Measurements from ENCODE around the gene CFAP57.

CFAP57 gene

DNA sequence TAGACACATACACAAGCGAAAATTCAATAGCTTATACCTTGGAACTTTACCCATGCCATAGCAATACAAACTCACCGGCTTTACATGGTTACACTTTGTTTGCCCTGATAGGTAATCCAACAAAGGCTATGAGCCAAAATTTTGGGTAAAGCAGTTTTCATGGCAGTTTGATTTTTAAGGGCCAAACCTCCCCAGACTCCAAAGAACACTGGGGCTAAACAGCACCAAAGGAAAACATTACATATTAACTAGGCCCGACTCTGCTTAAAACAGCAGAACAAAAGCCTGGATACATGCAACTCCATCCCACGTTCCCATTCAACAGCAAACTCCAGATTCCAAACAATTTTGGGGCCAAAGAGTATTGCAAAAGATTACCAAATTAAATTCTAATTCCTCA lies 93.3 kb downstream of the CFAP57 start:
- H3K36me3 Mint-ChIP-seq (ENCODE audit: low read depth), result peaks cover 9% of the 10 kb centered on the region
- H3K9me3 Mint-ChIP-seq, result peaks cover 35% of the 10 kb centered on the region
- H3K27ac Mint-ChIP-seq, result peak overlapping the region in 2 of 3 experiments; percentile 68 to 76
- TF ChIP-seq, protein P1, sequence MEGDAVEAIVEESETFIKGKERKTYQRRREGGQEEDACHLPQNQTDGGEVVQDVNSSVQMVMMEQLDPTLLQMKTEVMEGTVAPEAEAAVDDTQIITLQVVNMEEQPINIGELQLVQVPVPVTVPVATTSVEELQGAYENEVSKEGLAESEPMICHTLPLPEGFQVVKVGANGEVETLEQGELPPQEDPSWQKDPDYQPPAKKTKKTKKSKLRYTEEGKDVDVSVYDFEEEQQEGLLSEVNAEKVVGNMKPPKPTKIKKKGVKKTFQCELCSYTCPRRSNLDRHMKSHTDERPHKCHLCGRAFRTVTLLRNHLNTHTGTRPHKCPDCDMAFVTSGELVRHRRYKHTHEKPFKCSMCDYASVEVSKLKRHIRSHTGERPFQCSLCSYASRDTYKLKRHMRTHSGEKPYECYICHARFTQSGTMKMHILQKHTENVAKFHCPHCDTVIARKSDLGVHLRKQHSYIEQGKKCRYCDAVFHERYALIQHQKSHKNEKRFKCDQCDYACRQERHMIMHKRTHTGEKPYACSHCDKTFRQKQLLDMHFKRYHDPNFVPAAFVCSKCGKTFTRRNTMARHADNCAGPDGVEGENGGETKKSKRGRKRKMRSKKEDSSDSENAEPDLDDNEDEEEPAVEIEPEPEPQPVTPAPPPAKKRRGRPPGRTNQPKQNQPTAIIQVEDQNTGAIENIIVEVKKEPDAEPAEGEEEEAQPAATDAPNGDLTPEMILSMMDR (IDR thresholded peaks at IDR 0.05; ENCODE audit: unreplicated experiment in 3 of 3), result no peak
- H3K27me3 Mint-ChIP-seq (ENCODE audit: low read depth), result peaks cover 21% of the 10 kb centered on the region
- no peak overlapping the region for H3K4me3 Mint-ChIP-seq
- H3K4me1 Mint-ChIP-seq, result peaks cover 4% of the 10 kb centered on the region

DNA sequence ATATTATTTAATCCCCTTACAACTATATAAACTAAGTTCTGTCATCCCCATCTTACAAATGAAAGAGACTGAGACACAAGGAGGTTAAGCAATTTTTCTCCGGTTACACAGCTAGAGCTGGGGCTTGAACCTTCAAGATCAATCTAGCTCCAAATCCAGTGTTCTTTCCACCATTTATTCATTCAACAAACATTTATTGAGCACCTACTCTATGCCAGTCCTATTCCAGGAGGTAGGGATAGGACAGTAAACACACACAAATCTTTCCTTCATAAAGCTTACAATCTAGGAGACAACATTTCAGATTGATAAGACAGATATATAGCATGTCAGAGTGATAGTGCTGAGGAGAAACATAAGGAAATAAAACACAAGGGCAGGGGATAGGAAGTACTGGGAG lies 94.8 kb downstream of the CFAP57 start:
- H3K4me3 Mint-ChIP-seq, result no peak overlapping the region
- peaks cover 15% of the 10 kb centered on the region for H3K4me1 Mint-ChIP-seq
- H3K9me3 Mint-ChIP-seq, result peaks cover 23% of the 10 kb centered on the region
- TF ChIP-seq, protein P1 (IDR thresholded peaks at IDR 0.05; ENCODE audit: unreplicated experiment in 3 of 3), result no peak
- no peak overlapping the region for H3K27ac Mint-ChIP-seq
- peaks cover 5% of the 10 kb centered on the region for H3K36me3 Mint-ChIP-seq (ENCODE audit: low read depth)
- peaks cover 28% of the 10 kb centered on the region for H3K27me3 Mint-ChIP-seq (ENCODE audit: low read depth)

DNA sequence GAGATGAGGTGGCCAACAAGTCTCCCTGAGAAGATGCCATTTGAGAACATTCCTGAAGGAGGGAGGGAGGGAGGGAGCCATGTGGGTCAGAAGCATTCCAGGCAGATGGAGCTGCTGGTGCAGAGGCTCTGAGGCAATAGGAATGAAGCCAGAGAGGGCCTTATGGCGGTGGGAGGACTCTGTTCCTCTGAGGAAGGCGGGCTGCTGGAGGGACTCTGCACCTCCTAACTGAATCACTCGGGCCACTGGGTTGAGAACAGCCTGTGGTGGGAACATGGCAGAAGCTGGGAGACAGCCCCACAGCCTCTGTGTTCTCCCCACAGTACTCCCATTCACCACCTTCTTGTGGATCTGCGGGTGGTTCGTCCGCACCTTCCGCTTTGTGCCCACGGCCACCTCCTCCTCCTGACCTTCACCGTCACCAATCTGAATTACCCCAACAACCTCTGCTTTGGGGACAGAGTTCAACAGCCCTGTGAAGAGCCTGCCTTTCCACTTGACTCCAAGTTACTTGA lies 95.2 kb downstream of the CFAP57 start:
- Mint-ChIP-seq H3K27ac (peak overlapping the region in 1 of 3 experiments; percentile 35), H3K36me3 (ENCODE audit: low read depth) (peaks cover 5% of the 10 kb centered on the region), H3K4me1 (peaks cover 15% of the 10 kb centered on the region), H3K27me3 (ENCODE audit: low read depth) (peaks cover 33% of the 10 kb centered on the region), H3K9me3 (peaks cover 20% of the 10 kb centered on the region), H3K4me3 (no peak overlapping the region)
- TF ChIP-seq, protein P1 (IDR thresholded peaks at IDR 0.05; ENCODE audit: unreplicated experiment in 3 of 3), result no peak

- TF ChIP-seq, protein P1 (IDR thresholded peaks at IDR 0.05; ENCODE audit: unreplicated experiment in 3 of 3), result no peak
- Mint-ChIP-seq H3K4me3 (no peak overlapping the region), H3K27me3 (ENCODE audit: low read depth) (peaks cover 30% of the 10 kb centered on the region), H3K9me3 (peaks cover 15% of the 10 kb centered on the region), H3K4me1 (peaks cover 15% of the 10 kb centered on the region), H3K27ac (peak overlapping the region in 1 of 3 experiments; percentile 35), H3K36me3 (ENCODE audit: low read depth) (peaks cover 5% of the 10 kb centered on the region)
Measured at GRCh38 chr1:43267818-43268425, 95.8 kb downstream of the CFAP57 start.

DNA sequence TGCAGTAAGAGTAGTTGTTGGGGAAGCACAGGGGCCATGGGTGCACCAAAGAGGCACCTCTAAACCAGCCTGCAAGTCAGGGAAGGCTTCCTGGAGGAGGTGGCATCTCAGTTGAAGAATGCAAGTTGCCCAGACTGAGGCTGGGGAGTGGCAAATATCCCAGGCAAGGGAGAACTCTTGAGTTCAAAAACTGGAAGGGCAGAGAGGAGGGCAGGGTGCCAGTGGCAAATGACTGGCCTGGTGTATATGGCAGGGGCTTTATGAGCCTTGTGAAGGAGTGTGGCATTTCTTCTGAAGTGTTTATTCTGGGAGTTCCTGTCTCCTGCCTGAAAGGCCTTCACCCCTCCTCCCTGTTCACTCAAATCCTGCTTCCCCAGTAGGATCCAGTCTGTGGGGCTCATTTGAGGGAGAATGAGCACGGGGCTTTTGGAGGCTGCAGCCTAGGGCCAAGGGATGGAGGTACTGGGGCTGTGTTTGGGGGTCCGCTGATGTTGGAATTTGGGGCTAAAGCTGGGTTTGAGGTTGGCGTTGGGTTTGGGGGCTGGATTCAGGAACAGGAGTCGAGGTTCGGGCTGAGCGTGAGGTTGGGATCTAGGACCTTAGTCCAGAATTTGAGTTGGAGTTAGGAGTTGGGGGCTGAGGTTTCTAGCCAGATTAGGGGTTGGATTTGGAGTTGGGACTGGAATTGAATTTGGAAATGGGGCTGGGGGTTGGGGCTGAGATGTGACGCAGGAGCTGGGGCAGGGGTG lies 97.7 kb downstream of the CFAP57 start, which contains the start of gene TMEM125:
Gene TMEM125 (plus strand): TSS at position 357 of the 749 bp plus-strand sequence. CDS start 2,740 bp downstream, outside the sequence.
- Mint-ChIP-seq H3K27me3 (ENCODE audit: low read depth) (peaks cover 30% of the 10 kb centered on the region), H3K36me3 (ENCODE audit: low read depth) (no peaks in the 10 kb centered on the region), H3K27ac (peak within 1 kb of the TSS; percentile 71 to 88 (median 85)), H3K4me3 (peak within 1 kb of the TSS; percentile 84 to 85 (median 84)), H3K9me3 (peaks cover 8% of the 10 kb centered on the region), H3K4me1 (peaks cover 15% of the 10 kb centered on the region)
- TF ChIP-seq, protein P1 (IDR thresholded peaks at IDR 0.05; ENCODE audit: unreplicated experiment in 3 of 3), result no peak

Data from nephron (organoid).